BE2C (cell line): ENCODE data around the gene TIMM22.

Source experiments
- DNase-seq: peaks from one replicate; pipeline ENCODE4 v3.0.0-alpha.2; 2020
- H3K27me3 ChIP-seq: fragments of 250-450 bp; sonication (Bioruptor Pico); 2 replicates; pipeline ENCODE4 v1.5.1; 2020; ENCODE audit warnings: mild to moderate bottlenecking
- H3K36me3 ChIP-seq: fragments of 250-450 bp; sonication (Bioruptor Pico); 2 replicates; pipeline ENCODE4 v1.5.1; 2020; ENCODE audit warnings: mild to moderate bottlenecking
- H3K4me1 ChIP-seq: fragments of 250-450 bp; sonication (Bioruptor Pico); 2 replicates; pipeline ENCODE4 v1.5.1; 2020
- H3K4me3 ChIP-seq: 2 replicates; pipeline ENCODE4 v1.5.1; 2011; ENCODE audit warnings: low read depth, low read length
- H3K9me3 ChIP-seq: fragments of 250-450 bp; sonication (Bioruptor Pico); 2 replicates; pipeline ENCODE4 v1.5.1; 2020
- CTCF ChIP-seq: IDR thresholded peaks from 2 replicates; pipeline ENCODE4 v1.5.1; 2012; ENCODE audit warnings: mild to moderate bottlenecking, low read depth, low read length

Gene TIMM22

DNA sequence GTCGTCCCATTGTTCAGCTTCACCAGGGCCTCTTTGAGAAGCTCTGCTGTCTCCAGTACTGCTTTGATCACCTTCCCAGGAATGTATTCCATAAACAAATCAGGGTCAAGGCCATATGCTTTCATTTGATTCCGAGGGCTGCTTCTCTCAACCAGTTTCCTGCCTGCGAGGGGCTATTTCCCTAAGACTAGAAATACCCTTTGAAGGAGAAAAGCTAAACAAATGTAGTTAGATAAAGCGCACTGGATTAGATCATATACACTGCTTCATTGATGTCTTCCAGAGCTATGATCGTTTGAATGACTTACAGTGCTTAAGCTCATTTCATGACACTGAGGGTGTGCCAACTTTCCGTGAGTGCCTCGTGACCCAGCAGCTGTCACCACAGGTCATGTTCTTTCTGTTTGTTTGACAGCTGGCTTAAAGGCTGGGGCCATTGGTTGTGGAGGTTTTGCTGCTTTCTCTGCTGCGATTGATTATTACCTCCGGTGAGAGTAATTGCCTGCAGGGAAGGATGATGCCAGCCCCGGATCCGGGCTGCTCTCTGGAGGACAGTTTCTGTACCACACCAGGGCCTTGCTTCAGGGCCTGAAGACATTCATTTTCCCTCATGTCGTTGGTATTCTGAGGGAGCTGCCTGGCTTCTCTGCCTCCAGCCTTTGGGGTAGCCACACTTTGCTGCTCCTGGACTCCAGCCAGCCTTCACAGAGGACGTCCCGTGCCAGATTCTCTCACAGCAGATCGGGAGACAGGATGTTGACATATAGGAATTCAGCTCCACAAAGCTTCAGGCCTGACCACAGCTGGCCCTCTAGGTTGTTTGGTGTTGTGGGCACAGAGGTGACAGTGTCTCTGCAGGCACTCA, 3.9 kb downstream of the TIMM22 start:
- Histone ChIP-seq H3K27me3 (no peaks in the 10 kb centered on the region), H3K4me3 (no peak overlapping the region), H3K9me3 (no peaks in the 10 kb centered on the region), H3K36me3 (peaks cover 23% of the 10 kb centered on the region), H3K4me1 (no peaks in the 10 kb centered on the region)
- TF ChIP-seq CTCF: no peak
- no peak for DNase-seq

GRCh38 chr17:1001640-1002411, 4.9 kb downstream of the TIMM22 start:
- no peaks in the 10 kb centered on the region for H3K4me1 ChIP-seq
- TF ChIP-seq CTCF: no peak

GRCh38 chr17:1002412-1002753, 5.5 kb downstream of the TIMM22 start:
- H3K27me3 ChIP-seq: no peaks in the 10 kb centered on the region
- no peak overlapping the region for H3K4me3 ChIP-seq
- DNase-seq: no peak
- no peaks in the 10 kb centered on the region for H3K4me1 ChIP-seq
- H3K36me3 ChIP-seq: peaks cover 26% of the 10 kb centered on the region
- no peak for TF ChIP-seq CTCF
- H3K9me3 ChIP-seq: no peaks in the 10 kb centered on the region

More at GRCh38 chr17:1001640-1002411, 4.9 kb downstream of the TIMM22 start:
- H3K36me3 ChIP-seq: peaks cover 26% of the 10 kb centered on the region
- no peak overlapping the region for H3K4me3 ChIP-seq
- H3K9me3 ChIP-seq: no peaks in the 10 kb centered on the region
- H3K27me3 ChIP-seq: no peaks in the 10 kb centered on the region
- DNase-seq: no peak

DNA sequence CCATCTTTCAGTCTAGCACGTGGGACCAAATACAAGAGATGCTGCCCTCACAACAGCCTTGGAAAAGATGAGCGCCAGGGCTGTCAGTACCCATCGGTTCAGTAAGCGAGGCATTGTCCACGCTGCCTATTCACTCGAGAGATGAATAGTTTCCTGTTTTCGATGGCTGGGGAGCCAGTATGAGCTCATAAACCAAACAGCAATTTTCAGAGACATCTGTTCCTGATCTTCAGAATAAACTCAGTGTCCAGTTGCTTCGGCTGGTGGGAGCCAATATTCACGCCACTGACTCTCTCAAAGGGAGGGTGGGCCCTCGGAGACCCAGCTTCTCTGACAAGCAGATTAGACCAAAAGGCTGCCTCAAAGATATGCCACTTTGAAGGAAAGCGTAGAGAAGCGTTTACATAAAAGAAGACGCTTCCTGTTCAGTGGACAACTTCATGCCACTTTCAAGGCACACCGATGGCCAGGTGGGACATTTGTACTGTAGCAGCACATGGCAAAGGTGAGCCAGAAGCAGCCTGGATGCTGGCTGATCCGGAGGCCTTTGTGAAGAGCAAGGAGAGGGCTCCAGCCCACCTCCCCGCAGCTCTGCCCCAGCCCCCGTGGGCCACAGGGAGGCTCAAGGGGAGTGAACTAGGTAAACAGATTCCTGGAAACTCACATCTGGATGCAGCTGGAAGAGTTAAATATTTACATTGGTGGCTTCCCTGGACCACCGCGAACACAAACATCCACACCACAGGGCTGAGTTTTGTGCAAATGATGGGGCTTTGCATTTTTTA, 6.0 kb downstream of the TIMM22 start:
- no peak for TF ChIP-seq CTCF
- H3K36me3 ChIP-seq: peaks cover 26% of the 10 kb centered on the region
- H3K27me3 ChIP-seq: no peaks in the 10 kb centered on the region
- no peak for DNase-seq
- H3K4me1 ChIP-seq: no peaks in the 10 kb centered on the region
- H3K4me3 ChIP-seq: no peak overlapping the region
- no peaks in the 10 kb centered on the region for H3K9me3 ChIP-seq

DNA sequence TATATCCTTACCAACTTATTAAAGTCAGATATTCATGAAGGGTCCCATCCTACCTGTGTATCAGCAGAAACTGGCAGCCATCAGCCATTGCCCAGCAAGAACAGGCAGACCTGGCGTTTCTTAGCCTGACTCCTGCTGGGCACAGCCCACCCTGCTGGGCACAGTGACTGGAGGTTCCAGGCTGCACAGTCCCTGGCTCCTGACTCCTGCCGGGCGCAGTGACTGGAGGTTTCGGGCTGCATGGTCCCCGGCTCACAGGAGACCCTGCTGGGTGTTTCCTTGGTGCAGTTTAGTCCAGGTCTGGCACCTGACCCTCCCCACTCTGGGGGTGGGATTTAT, 6.7 kb downstream of the TIMM22 start:
- Histone ChIP-seq H3K4me3 (no peak overlapping the region), H3K36me3 (peaks cover 26% of the 10 kb centered on the region), H3K4me1 (no peaks in the 10 kb centered on the region), H3K9me3 (no peaks in the 10 kb centered on the region), H3K27me3 (no peaks in the 10 kb centered on the region)
- no peak for DNase-seq
- TF ChIP-seq CTCF: no peak
